PC-3 (cell line): ENCODE results near the gene ATOX1. TPM values are rescaled to one million over a fixed set of nuclear protein-coding genes. Genes with fewer than 3 reads are reported as not detected.

Experiments used
- ATAC-seq: fragments of 200-7000 bp; cut with Tn5 transposase; 2 replicates; pipeline ENCODE4 v1.9.1; 2020; ENCODE audit warnings: mild to moderate bottlenecking, moderate library complexity
- BruUV-seq: library from RNA; stranded (reverse); fragments of 400-500 nt; replicated peaks from 2 replicates; lab custom pipeline; 2021; lab: Mats Ljungman, UMichigan
- CTCF ChIA-PET: fragments of 300-600 bp; sonication (Branson Sonifier 250); formaldehyde crosslinking; loops from one replicate; lab custom pipeline; 2022; ENCODE audit warnings: antibody characterized with exemption; lab: Charles Lee
- POLR2A ChIA-PET: fragments of 300-600 bp; sonication (Branson Sonifier 250); formaldehyde crosslinking; loops from one replicate; lab custom pipeline; 2022; ENCODE audit warnings: antibody characterized with exemption; ENCODE audit not compliant: unreplicated experiment; lab: Charles Lee
- DNase-seq: peaks from one replicate; pipeline ENCODE4 v3.0.0-alpha.2; 2015
- H2AFZ ChIP-seq: fragments of 300-600 bp; sonication (generic); 2 replicates; pipeline ENCODE4 v1.6.0; 2016; ENCODE audit warnings: antibody characterized with exemption, low read length
- H3F3A ChIP-seq: fragments of 300-600 bp; sonication (generic); one replicate; pipeline ENCODE4 v1.6.0; 2017; ENCODE audit warnings: antibody characterized with exemption, low read length, control low read depth, mild to moderate bottlenecking; ENCODE audit not compliant: unreplicated experiment
- H3K27ac ChIP-seq: fragments of 300-600 bp; sonication (generic); 2 replicates; pipeline ENCODE4 v1.5.1; 2016; ENCODE audit warnings: mild to moderate bottlenecking, low read length
- H3K27me3 ChIP-seq: fragments of 300-600 bp; sonication (generic); 2 replicates; pipeline ENCODE4 v1.6.1; 2016; ENCODE audit warnings: low read length, mixed read lengths
- H3K36me3 ChIP-seq: fragments of 300-600 bp; sonication (generic); 2 replicates; pipeline ENCODE4 v1.6.1; 2016; ENCODE audit warnings: low read depth, mixed run types, low read length, mixed read lengths
- H3K4me1 ChIP-seq: fragments of 300-600 bp; sonication (generic); 2 replicates; pipeline ENCODE4 v1.5.1; 2016; ENCODE audit warnings: low read length; ENCODE audit not compliant: insufficient read depth
- H3K4me2 ChIP-seq: fragments of 300-600 bp; sonication (generic); 2 replicates; pipeline ENCODE4 v1.6.0; 2016; ENCODE audit warnings: low read length
- H3K4me3 ChIP-seq: fragments of 300-600 bp; sonication (generic); 2 replicates; pipeline ENCODE4 v1.5.1; 2016; ENCODE audit warnings: mild to moderate bottlenecking, low read length, mixed read lengths
- H3K79me2 ChIP-seq: fragments of 300-600 bp; sonication (generic); 2 replicates; pipeline ENCODE4 v1.6.1; 2017; ENCODE audit warnings: low read length, mixed read lengths
- H3K9ac ChIP-seq: fragments of 300-600 bp; sonication (generic); 2 replicates; pipeline ENCODE4 v1.6.0; 2016; ENCODE audit warnings: mild to moderate bottlenecking, low read length
- H3K9me2 ChIP-seq: fragments of 300-600 bp; sonication (generic); replicated peaks from 2 replicates; pipeline ENCODE4 v1.6.1; 2016; ENCODE audit warnings: mixed run types, low read length, mixed read lengths
- H3K9me3 ChIP-seq: fragments of 300-600 bp; sonication (generic); 2 replicates; pipeline ENCODE4 v1.6.1; 2016; ENCODE audit warnings: low read length, mixed read lengths
- H4K20me1 ChIP-seq: fragments of 300-600 bp; sonication (generic); 2 replicates; pipeline ENCODE4 v1.6.1; 2016; ENCODE audit warnings: low read length, mixed read lengths
- CTCF ChIP-seq: fragments of 300-600 bp; sonication (generic); conservative IDR thresholded peaks from 2 replicates; pipeline ENCODE4 v1.5.1; 2017; ENCODE audit warnings: antibody characterized with exemption, low read depth, mild to moderate bottlenecking, low read length
- EZH2 ChIP-seq: fragments of 300-600 bp; sonication (generic); IDR thresholded peaks from one replicate; pipeline ENCODE4 v1.6.1; 2017; ENCODE audit warnings: antibody characterized with exemption, mild to moderate bottlenecking, low read length; ENCODE audit not compliant: unreplicated experiment
- EZH2phosphoT487 ChIP-seq: fragments of 300-600 bp; sonication (generic); IDR thresholded peaks from 2 replicates; pipeline ENCODE4 v1.6.1; 2018; ENCODE audit warnings: mild to moderate bottlenecking, antibody characterized with exemption, low read length, borderline replicate concordance
- intact Hi-C: fragments of 100-400 bp; cut with micrococcal nuclease; formaldehyde crosslinking; loops from 2 replicates; pipeline ENCODE4 v1.9.0; 2023
- total RNA-seq: library from RNA; depleted of rRNA; stranded (reverse); fragments of >200 nt; gene quantifications from 2 replicates; pipeline ENCODE4 v1.2.3, GENCODE V29; 2014

The ATOX1 gene
- total RNA-seq, 1 experiment from 2014 or later = 122 TPM

GRCh38 chr5:151800532-151800931 lies 42.1 kb upstream of the ATOX1 start:
- H3K79me2 ChIP-seq = peaks cover 59% of the 10 kb centered on the region
- TF ChIP-seq CTCF (no peak), EZH2 (no peak)
- ChIA-PET POLR2A (interaction anchor here (0.6 kb wide), 1 partner anchor 9 kb away, joined by 3 read pairs; no protein-coding TSS in a partner anchor), CTCF (no interaction called here)
- peaks cover 85% of the 10 kb centered on the region for H3K36me3 ChIP-seq
- intact Hi-C loops = no loop called here
- H3K4me1 ChIP-seq = no peaks in the 10 kb centered on the region
- no peaks in the 10 kb centered on the region for H3F3A ChIP-seq
- H3K4me3 ChIP-seq = no peak overlapping the region
- DNase-seq = no peak
- H4K20me1 ChIP-seq = peaks cover 23% of the 10 kb centered on the region
- no peak overlapping the region for H3K9ac ChIP-seq
- H3K4me2 ChIP-seq = no peak overlapping the region
- no peak overlapping the region for H3K27ac ChIP-seq
- H3K9me3 ChIP-seq = no peaks in the 10 kb centered on the region
- ATAC-seq = no peak
- BruUV-seq = no TSS peak
- H3K9me2 ChIP-seq = no peaks in the 10 kb centered on the region
- H3K27me3 ChIP-seq = no peaks in the 10 kb centered on the region
- H2AFZ ChIP-seq = no peak overlapping the region

- peaks cover 29% of the 10 kb centered on the region for H4K20me1 ChIP-seq
- TF ChIP-seq EZH2 (no peak), EZH2phosphoT487 (no peak), CTCF (no peak)
- CTCF ChIA-PET = no interaction called here
Observed at GRCh38 chr5:151799407-151799806, 41.0 kb upstream of the ATOX1 start.

GRCh38 chr5:151798674-151799073 lies 40.2 kb upstream of the ATOX1 start:
- no peak overlapping the region for H3K9ac ChIP-seq
- no TSS peak for BruUV-seq
- H3K27ac ChIP-seq = no peak overlapping the region
- no peak overlapping the region for H2AFZ ChIP-seq
- no peak overlapping the region for H3K4me2 ChIP-seq
- H3K79me2 ChIP-seq = peaks cover 68% of the 10 kb centered on the region
- ChIA-PET POLR2A (no interaction called here), CTCF (no interaction called here)
- H3K36me3 ChIP-seq = peaks cover 84% of the 10 kb centered on the region
- no peak for ATAC-seq
- DNase-seq = no peak
- H3K9me3 ChIP-seq = no peaks in the 10 kb centered on the region
- H3K9me2 ChIP-seq = no peaks in the 10 kb centered on the region
- no peak overlapping the region for H3K4me3 ChIP-seq
- no peaks in the 10 kb centered on the region for H3K4me1 ChIP-seq
- no peaks in the 10 kb centered on the region for H3K27me3 ChIP-seq
- intact Hi-C loops = no loop called here
- no peak for TF ChIP-seq EZH2
- TF ChIP-seq EZH2phosphoT487 = no peak
- no peak for TF ChIP-seq CTCF
- H4K20me1 ChIP-seq = peaks cover 36% of the 10 kb centered on the region
- no peaks in the 10 kb centered on the region for H3F3A ChIP-seq

More at GRCh38 chr5:151799407-151799806, 41.0 kb upstream of the ATOX1 start:
- peak; percentile 26 for DNase-seq
- no peaks in the 10 kb centered on the region for H3K27me3 ChIP-seq
- no peak overlapping the region for H3K4me3 ChIP-seq
- H2AFZ ChIP-seq = no peak overlapping the region
- peak; percentile 71 for ATAC-seq
- H3K9me3 ChIP-seq = no peaks in the 10 kb centered on the region
- BruUV-seq = no TSS peak
- H3K79me2 ChIP-seq = peaks cover 61% of the 10 kb centered on the region
- no peak overlapping the region for H3K27ac ChIP-seq
- intact Hi-C loops = no loop called here
- POLR2A ChIA-PET = interaction anchor here (0.7 kb wide), 1 partner anchor 28 kb away, joined by 16 read pairs; no protein-coding TSS in a partner anchor
- H3F3A ChIP-seq = no peaks in the 10 kb centered on the region
- no peak overlapping the region for H3K4me2 ChIP-seq
- H3K9ac ChIP-seq = no peak overlapping the region
- H3K9me2 ChIP-seq = no peaks in the 10 kb centered on the region
- no peaks in the 10 kb centered on the region for H3K4me1 ChIP-seq
- H3K36me3 ChIP-seq = peaks cover 84% of the 10 kb centered on the region
